ENCODE measurements around the gene IFITM2. TPM values are rescaled to one million over a fixed set of nuclear protein-coding genes. Genes with fewer than 3 reads are reported as not detected.
"Not testable (repeated sequence)": the region's sequence is repeated elsewhere in the genome, so short reads cannot be mapped to it uniquely, and the experiment has no call there.

The IFITM2 gene
- total RNA-seq, 4 donors from 2014 or later: 27.8 to 926 (median 269) TPM

DNA sequence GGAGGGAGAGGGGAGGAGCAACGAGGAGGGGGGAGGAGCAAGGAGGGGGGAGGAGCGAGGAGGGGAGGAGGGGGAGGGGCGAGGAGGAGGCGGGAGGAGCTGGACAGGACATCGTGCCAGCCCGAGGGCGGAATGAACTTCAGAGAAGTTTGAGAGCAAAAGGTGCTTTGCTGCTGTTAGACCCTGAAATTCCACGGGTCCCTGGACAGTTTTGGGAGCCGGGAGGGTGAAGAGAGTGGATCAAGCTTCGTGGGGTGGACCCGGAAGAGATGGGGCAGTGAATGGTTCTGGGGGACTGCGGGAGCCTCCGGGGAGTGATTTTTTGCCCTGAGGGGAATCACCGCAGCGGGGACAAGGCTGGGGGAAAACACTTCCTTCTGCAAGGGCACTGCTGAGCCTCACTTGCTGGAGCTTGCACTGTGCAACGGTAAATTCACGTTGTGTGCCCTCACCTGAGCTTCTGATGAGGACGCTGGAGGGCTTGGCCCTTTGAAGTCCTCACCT lies 40.1 kb upstream of the IFITM2 start:
- TF ChIP-seq POLR2A (IDR thresholded peaks at IDR 0.05): no peak
- TF ChIP-seq, protein P1, sequence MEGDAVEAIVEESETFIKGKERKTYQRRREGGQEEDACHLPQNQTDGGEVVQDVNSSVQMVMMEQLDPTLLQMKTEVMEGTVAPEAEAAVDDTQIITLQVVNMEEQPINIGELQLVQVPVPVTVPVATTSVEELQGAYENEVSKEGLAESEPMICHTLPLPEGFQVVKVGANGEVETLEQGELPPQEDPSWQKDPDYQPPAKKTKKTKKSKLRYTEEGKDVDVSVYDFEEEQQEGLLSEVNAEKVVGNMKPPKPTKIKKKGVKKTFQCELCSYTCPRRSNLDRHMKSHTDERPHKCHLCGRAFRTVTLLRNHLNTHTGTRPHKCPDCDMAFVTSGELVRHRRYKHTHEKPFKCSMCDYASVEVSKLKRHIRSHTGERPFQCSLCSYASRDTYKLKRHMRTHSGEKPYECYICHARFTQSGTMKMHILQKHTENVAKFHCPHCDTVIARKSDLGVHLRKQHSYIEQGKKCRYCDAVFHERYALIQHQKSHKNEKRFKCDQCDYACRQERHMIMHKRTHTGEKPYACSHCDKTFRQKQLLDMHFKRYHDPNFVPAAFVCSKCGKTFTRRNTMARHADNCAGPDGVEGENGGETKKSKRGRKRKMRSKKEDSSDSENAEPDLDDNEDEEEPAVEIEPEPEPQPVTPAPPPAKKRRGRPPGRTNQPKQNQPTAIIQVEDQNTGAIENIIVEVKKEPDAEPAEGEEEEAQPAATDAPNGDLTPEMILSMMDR (IDR thresholded peaks at IDR 0.05): no peak
- no peaks in the 10 kb centered on the region for H3K36me3 ChIP-seq
- no peak overlapping the region for H3K4me3 ChIP-seq
- no peaks in the 10 kb centered on the region for H3K4me1 ChIP-seq
- no peaks in the 10 kb centered on the region for H3K27me3 ChIP-seq
- H3K27ac ChIP-seq: peak overlapping the region in 1 of 2 donors; percentile 19
- intact Hi-C loops (cut with DNase I; ENCODE audit: low total_unique reads): no loop called here
- H3K9me3 ChIP-seq: peaks cover 0 to 3% of the 10 kb centered on the region in 2 donors
- peak in 1 of 2 donors; percentile 45 for DNase-seq

DNA sequence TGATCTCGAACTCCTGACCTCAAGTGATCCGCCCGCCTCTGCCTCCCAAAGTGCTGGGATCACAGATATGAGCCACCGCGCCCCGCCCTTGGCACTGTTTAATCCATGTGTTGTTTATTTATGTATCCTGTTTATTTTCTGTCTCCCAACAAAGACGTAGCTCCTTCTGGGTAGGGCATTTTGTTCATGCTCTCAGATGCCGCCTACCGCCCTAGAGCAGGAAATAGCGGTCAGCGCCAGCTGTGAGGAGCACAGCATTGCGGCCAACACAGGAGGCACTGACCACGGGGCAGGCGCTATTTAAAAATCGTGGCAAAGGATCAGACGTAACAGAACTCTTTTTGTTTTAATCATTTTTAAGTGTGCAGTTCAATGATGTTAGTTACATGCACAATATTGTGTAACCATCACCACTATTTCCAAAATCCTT lies 38.9 kb upstream of the IFITM2 start:
- H3K9me3 ChIP-seq; H3K4me3 ChIP-seq; H3K4me1 ChIP-seq; intact Hi-C loops (cut with DNase I; ENCODE audit: low total_unique reads); H3K36me3 ChIP-seq; DNase-seq; H3K27me3 ChIP-seq: not testable (repeated sequence)
- peak overlapping the region; percentile 14 to 19 for H3K27ac ChIP-seq

DNA sequence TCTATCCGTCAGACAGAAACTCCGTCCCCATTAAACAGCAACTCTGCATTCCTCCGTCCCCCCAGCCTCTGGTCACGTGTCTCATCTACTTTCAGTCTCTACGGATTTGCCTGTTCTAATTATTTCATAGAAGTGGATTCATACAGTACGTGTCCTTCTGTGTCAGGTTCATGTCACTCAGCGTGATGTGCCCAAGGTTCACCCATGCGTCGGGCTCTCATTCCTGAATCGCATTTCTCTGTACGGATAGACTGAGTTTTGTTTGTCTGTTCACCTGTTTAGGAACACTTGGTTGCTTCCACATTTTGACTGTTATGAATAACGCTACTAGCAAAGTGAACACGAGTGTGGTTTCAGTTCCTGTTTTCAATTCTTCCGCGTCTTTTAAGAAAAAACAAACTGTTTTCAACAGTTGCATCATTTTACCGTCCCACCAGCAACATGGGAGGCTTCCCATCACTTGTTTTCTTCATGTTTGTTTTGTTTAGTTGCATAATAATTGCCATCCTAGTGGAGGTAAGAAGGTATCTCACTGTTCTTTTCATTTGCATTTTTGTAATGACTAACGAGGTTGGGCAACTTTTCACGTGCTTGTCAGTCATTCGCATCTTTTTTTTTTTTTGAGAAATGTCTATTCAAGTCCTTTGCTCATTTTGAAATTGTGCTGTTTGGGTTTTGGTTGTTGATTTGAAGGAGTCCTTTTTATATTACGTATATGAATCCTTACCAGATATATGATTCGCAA lies 38.3 kb upstream of the IFITM2 start:
- Histone ChIP-seq H3K36me3 (no peaks in the 10 kb centered on the region), H3K4me1 (no peaks in the 10 kb centered on the region), H3K9me3 (peaks cover 0 to 3% of the 10 kb centered on the region in 2 donors), H3K4me3 (no peak overlapping the region), H3K27me3 (no peaks in the 10 kb centered on the region), H3K27ac (no peak overlapping the region)
- DNase-seq: no peak
- intact Hi-C loops (cut with DNase I; ENCODE audit: low total_unique reads): no loop called here
- no peak for TF ChIP-seq POLR2A (IDR thresholded peaks at IDR 0.05)
- TF ChIP-seq, protein P1 (IDR thresholded peaks at IDR 0.05): no peak

DNA sequence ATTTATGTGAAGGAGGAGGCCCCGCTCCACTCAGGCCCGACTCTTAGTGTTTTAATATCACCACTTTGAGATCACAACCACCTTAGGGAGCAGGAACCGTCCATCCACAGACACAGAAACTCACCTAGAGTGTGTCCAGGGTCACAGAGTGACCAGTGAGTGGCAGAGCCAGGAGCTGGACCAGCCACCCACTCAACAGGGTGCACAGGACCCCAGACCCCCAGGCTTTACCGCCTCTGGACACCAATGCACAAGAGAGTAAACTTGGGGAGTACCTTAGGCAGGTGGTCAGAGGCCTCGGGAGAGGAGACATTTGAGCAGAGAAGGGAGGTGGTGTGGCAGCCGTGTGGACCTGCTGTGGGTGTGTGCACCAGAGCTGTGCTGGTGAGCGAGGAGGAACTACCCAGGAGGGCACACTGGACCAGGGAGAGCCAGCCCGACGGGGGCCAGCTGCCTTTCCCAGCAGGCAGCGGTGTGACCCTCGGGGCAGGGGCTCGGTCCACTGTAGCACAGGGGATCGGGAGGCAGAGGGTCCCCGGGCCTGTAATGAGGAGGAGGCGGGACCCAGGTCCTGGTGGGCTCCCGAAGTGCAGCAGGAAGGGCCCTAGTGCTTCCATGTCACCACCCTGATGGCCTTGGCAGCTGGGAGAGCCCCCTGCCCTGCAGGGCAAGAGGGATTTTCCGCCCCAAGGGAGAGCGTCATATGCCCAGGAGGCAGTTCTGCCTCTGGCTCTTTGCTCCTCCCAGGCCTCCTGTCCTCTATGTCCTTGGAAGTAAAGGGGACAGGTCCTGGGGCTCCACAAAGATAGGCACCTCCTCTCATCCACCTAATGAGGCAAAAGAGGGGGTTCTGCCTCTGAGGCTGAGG lies 36.9 kb upstream of the IFITM2 start:
- no peak overlapping the region for H3K27ac ChIP-seq
- no peak for DNase-seq
- H3K27me3 ChIP-seq: no peaks in the 10 kb centered on the region
- H3K36me3 ChIP-seq: no peaks in the 10 kb centered on the region
- H3K4me3 ChIP-seq: no peak overlapping the region
- TF ChIP-seq POLR2A (IDR thresholded peaks at IDR 0.05): no peak
- TF ChIP-seq, protein P1 (IDR thresholded peaks at IDR 0.05): no peak
- intact Hi-C loops (cut with DNase I; ENCODE audit: low total_unique reads): no loop called here
- peaks cover 0 to 5% of the 10 kb centered on the region in 2 donors for H3K9me3 ChIP-seq
- H3K4me1 ChIP-seq: no peaks in the 10 kb centered on the region

DNA sequence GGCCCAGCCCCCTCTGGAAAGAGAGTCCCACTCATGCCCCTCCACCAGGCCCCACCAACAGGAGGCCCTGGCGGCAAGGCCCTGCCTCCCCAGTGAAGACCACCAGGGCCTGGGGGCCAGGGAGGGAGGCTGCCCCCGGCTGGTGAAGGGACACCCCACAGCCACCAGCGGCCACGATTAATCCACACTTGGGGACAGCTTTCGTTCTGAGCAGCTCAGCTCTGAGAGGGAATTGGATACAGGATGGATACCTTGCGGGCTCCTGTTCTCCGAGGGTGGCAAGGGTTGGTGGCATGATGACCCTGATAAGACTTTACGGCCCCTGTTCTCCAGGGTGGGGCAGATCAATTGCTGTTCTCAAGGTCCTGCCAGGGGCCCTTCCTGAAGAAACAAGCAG lies 36.3 kb upstream of the IFITM2 start:
- DNase-seq: no peak
- no peaks in the 10 kb centered on the region for H3K27me3 ChIP-seq
- no peaks in the 10 kb centered on the region for H3K36me3 ChIP-seq
- H3K4me1 ChIP-seq: no peaks in the 10 kb centered on the region
- TF ChIP-seq, protein P1 (IDR thresholded peaks at IDR 0.05): no peak
- TF ChIP-seq POLR2A (IDR thresholded peaks at IDR 0.05): no peak
- intact Hi-C loops (cut with DNase I; ENCODE audit: low total_unique reads): no loop called here
- peaks cover 0 to 5% of the 10 kb centered on the region in 2 donors for H3K9me3 ChIP-seq
- no peak overlapping the region for H3K27ac ChIP-seq
- H3K4me3 ChIP-seq: no peak overlapping the region

Data from uterus (tissue), 4 donors.